Uterus (tissue), 2 donors: ENCODE data around the gene PTPRD.

ENCODE experiments used
- POLR2A ChIP-seq, 2 donors: fragments of 450-650 bp; IDR thresholded peaks; one replicate each; pipeline ENCODE4 v1.6.1; 2016; ENCODE audit warnings: antibody characterized with exemption in 2 of 2, mild to moderate bottlenecking in 1 of 2, moderate library complexity in 1 of 2
- TF ChIP-seq, protein P1 (sequence below), 4 experiments: fragments of 200-600 bp in 2 of 4; fragments of 450-650 bp in 2 of 4; sonication (generic) in 2 of 4; IDR thresholded peaks; one replicate each; pipeline ENCODE4 v1.5.1; 2016 to 2019; ENCODE audit warnings: antibody characterized with exemption in 4 of 4, mild to moderate bottlenecking in 2 of 4, moderate library complexity in 1 of 4

DNA sequence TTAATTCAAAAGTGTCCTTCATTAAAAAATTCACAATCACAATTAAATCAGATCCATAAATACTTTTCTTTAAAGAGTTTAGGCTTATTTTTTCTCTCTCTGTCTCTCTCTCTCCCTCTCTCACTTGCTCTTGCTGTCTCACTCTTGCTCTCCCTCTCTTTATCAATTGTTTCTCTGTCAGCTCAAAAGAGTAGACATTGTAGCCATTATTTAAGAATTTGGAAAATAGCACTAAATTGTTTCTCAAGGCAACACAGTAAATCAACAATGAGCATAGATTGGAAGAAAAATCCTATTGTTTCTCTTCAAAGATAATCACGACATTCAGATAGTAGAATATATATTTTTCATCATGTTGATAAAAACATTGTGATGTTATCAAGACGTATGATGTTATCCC lies 1114.0 kb downstream of the PTPRD start:
- TF ChIP-seq, protein P1, sequence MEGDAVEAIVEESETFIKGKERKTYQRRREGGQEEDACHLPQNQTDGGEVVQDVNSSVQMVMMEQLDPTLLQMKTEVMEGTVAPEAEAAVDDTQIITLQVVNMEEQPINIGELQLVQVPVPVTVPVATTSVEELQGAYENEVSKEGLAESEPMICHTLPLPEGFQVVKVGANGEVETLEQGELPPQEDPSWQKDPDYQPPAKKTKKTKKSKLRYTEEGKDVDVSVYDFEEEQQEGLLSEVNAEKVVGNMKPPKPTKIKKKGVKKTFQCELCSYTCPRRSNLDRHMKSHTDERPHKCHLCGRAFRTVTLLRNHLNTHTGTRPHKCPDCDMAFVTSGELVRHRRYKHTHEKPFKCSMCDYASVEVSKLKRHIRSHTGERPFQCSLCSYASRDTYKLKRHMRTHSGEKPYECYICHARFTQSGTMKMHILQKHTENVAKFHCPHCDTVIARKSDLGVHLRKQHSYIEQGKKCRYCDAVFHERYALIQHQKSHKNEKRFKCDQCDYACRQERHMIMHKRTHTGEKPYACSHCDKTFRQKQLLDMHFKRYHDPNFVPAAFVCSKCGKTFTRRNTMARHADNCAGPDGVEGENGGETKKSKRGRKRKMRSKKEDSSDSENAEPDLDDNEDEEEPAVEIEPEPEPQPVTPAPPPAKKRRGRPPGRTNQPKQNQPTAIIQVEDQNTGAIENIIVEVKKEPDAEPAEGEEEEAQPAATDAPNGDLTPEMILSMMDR (IDR thresholded peaks at IDR 0.05) = no peak
- no peak for TF ChIP-seq POLR2A (IDR thresholded peaks at IDR 0.05)
